Measurements from ENCODE around the gene MRPS27.

Gene MRPS27

GRCh38 chr5:72231991-72232703 is 87.9 kb downstream of the MRPS27 start:
- DNase-seq (ENCODE audit: low read depth), result no peak

- no peak for DNase-seq (ENCODE audit: low read depth)
These were observed 91.1 kb downstream of the MRPS27 start for GRCh38 chr5:72228960-72229359.

- no peak for DNase-seq (ENCODE audit: low read depth)
These were observed 93.1 kb downstream of the MRPS27 start for GRCh38 chr5:72226950-72227349.

DNA sequence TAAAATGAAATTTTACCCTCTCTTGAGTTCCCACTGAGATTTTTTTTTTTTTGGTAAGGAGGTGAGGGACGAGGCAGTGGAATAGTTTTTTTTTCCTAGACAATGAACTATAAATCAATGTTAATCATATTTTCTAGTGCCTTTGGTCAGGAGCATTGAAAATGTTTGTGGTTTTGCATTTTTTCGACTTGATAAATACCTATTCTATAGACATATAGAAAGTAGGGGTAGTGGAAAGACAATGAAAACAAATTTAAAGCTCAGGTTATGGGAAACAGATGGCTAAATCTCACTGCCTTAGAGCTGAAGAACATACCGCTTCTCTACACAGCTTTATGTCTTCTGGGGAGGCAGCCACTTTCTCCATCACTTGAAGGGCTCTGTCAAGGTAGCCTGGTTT is 94.3 kb downstream of the MRPS27 start:
- DNase-seq (ENCODE audit: low read depth), result no peak

DNA sequence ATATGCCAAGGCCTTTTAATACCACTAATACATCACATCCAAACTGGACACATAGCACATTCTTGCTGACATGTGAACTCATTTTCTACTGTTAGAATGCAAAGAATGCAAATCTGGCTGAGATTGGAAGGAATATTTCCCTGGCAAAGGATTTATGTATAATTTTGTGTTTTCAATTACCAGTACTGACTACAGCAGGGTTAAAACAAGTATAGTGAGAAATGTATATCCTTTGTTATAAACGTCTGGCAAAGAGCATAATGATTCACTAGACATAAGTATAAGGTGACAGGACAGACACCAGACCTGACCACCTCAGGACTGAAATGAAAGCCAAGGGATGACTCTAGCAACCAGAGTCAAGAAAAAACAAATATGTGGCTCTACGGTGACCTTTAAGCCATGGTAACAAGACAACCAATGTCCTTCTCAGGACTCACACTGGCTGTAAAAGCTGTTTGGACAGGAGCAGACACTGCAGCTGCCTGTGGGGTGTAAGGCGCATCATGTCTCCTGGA is 95.0 kb downstream of the MRPS27 start:
- no peak for DNase-seq (ENCODE audit: low read depth)

- DNase-seq (ENCODE audit: low read depth), result no peak
These were observed 96.7 kb downstream of the MRPS27 start for GRCh38 chr5:72223371-72223770.

DNA sequence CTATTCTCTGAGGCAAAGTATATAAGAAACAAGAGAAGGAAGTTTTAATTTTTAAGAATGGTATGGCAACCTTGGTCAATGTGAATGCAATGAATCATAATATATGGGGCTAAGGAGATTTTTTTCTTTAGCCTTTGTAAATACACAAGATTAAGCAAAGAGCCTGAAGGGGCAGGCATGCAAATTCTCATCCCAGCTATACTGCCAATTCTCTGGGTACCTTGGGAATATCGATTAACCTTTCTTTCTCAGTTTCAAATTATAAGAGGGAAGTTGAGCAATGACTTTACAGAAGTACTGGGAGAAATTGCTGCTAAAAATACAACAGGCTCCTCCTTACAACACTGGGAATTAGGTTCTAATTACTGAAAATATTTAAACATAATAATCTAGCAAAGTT is 97.5 kb downstream of the MRPS27 start:
- no peak for DNase-seq (ENCODE audit: low read depth)

DNA sequence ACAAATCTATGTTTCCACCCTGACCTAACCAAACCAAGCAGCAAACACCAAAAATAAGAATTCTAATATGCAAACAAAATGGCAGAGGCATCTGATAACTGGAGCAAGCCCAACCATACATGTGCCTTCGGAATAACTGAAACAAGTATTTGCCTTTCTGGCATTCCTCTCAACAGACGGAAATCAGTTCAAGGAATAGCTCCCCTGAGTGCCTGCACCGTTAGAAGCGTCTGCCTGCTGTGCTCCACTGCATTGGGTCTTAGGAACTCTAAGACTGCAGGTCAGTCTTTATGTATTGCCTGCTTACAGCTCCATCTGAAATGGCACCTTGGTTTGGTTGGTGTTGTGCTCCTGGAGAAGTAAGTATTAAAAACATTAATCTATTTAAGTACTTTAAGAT is 98.5 kb downstream of the MRPS27 start:
- no peak for DNase-seq (ENCODE audit: low read depth)

DNA sequence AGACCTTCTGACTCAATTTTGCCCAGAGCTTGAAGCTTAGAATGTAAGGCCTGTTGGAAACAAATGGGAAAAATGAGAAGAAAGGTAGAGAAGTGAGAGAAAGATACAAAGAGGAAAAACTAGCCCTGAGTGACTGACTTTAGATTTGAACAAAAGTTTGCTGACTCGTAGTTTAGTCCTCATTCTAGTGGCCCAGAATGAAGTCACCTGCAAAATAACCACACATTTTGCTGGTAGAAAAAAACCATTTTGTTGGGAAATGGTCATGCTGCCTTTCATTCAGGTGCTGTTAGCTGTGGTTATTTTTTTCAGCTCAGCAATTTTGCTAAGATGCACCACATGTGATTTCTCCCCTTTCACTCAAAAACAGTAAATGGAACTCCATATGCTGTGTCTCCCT is 98.9 kb downstream of the MRPS27 start:
- DNase-seq (ENCODE audit: low read depth), result no peak

GRCh38 chr5:72216756-72217155 is 103.3 kb downstream of the MRPS27 start:
- DNase-seq (ENCODE audit: low read depth), result no peak

DNA sequence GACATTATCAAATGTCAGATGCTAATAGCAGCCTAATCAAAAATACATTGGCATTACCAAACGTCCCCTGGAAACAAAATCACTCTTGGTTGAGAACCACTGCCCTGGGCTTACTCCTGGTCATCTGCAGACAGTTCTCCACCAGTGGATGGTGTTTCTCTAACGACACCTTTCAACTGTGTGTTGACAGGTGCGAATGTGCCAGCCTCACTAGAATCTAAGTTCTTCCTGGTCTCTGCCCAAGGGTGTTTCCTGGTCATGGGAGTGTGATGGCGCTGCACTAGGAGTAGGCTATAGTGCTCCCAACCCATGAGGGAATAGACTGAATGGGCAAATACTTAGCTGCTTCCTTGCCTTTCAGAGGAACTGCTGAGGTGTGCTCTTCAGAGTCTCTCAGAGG is 105.9 kb downstream of the MRPS27 start:
- DNase-seq (ENCODE audit: low read depth), result no peak

DNA sequence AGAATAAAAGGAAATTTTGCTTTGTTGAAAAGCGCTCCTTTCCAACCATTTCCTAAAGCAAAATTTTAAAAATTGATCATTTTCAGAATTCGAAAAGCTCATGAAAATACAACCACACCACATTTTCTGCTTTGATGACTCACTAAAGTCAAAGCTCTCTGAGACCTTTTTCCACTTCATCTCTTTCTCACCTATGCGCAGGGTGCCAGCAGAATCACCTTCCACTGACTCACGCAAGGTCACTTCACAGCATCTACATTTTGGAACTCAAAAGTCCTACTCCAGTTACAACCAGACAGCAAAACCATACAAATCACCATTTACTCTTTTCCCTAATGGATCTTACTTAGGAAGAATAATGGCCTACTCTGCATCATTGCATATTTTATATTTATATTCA is 106.6 kb downstream of the MRPS27 start:
- no peak for DNase-seq (ENCODE audit: low read depth)

- no peak for DNase-seq (ENCODE audit: low read depth)
These were observed 107.9 kb downstream of the MRPS27 start for GRCh38 chr5:72212171-72212570.

DNA sequence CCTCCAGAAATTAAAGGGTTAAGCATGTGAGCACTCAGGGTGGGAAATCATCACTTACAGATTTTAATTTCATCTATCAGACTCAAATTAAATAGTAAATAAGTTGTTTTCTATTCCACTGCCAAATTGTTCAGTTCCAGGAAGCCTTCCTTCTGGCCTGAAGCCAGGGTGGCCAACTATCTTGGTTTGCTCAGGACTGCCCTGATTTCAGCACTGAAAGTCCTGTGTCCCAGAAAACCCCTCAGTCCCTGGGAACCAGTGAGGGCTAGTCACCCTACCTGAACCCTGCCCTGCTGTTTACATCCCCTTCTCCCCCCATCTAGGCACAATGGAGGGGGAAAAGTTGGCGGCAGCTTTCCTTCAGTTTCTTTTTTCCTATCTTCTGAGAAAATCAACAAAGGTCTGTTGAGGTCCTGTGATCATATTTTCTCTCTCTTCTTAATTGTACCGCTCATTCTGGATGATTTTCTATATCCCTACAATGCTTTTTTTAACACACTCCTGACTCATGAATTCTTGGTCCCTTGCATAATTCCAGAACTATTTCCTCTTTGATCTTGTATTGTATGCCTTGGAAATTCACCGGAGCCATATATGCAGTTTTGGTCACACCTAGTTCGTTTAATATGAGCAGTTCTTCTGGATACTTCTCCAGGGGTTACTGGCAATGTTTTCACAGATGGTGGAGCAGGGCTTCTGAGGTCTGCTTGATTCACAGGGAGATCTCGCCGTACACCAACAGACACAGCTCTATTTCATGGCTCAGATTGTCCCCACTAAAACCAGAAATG is 109.0 kb downstream of the MRPS27 start:
- DNase-seq (ENCODE audit: low read depth), result peak; percentile 87

DNA sequence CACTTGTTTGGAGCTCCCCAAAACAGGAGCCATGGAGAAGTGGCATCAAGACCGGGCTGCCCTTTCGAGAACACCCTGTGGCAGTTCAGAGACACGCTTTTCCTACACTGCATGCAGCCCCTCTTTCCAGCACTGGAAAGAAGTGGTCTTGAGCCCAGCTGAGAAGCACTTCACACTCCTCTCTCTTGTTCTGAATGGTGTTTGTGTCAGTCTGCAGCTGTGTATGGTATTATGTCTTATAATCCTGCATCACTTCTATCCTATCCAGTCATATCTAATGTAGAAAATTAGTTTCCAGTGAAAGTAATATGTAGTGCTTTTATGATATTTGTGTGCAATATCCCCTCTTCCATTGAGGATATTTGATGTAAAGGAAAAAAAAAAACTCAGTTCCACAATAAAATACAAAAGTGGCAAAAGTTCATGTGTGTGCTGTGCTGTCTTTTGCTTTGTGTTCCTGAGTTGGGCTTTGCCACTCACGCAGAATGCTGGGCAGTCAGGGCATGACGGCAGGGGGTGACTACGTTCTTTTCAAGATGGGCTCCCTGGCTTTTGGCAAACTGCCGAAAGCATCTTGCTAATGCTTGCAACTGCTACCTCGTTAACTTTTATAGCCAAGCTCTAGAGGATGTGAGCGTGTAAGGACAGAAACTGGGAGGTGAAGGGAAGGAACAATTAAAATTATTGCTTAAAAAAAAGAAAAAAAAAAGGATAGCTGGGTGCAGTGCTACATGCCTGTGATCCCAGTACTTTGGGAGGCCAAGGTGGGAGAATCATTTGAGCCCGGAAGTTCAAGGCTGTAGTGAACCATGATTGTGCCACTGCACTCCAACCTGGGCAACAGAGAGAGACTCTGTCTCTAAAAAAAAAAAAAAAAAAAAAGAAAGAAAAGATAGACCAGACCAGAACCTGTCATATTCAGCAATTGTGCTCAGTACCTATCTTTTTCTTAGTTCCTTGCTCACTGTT is 110.6 kb downstream of the MRPS27 start:
- peak; percentile 50 for DNase-seq (ENCODE audit: low read depth)

GRCh38 chr5:72208324-72208926 is 111.6 kb downstream of the MRPS27 start:
- DNase-seq (ENCODE audit: low read depth), result no peak

DNA sequence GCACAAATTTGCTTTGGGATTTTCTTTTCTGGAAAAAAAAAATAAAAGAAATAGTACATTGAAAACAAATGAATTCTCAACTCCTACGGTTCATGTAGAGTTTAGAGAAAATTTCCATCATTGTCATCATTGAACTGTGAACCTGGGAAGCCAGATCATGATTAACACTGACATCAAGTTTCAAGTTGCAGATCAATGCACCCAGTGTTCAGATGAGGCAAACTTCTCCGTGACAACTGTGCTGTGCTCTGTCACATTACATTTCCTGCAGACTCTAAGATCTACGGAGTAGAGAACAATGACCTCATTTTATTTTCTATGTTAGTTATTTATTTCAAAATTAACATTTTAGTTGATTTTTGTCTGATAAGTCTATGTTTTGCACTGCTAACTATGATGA is 113.0 kb downstream of the MRPS27 start:
- DNase-seq (ENCODE audit: low read depth), result no peak

DNA sequence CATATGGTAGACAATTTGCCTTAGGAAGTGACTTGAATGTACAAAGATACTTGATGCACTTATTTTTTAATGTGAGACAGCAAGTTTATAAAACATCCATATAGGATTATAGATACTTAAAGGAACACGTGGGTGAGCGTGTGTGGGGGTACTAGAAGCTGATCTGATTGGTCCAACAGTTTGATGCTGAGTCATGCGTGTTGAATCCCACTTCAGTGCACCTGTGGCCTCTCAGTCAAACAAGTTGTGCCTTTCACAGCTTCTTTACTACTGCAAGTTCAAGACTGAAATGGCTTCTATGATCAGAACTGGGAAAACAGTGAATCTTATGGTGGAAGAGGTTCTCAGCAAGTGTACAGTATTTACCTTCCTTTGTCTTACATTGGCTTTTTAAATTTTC is 113.9 kb downstream of the MRPS27 start:
- DNase-seq (ENCODE audit: low read depth), result no peak

- DNase-seq (ENCODE audit: low read depth), result peak; percentile 12
These were observed 114.5 kb downstream of the MRPS27 start for GRCh38 chr5:72205431-72206009.

GRCh38 chr5:72204946-72205345 is 115.1 kb downstream of the MRPS27 start:
- no peak for DNase-seq (ENCODE audit: low read depth)

DNA sequence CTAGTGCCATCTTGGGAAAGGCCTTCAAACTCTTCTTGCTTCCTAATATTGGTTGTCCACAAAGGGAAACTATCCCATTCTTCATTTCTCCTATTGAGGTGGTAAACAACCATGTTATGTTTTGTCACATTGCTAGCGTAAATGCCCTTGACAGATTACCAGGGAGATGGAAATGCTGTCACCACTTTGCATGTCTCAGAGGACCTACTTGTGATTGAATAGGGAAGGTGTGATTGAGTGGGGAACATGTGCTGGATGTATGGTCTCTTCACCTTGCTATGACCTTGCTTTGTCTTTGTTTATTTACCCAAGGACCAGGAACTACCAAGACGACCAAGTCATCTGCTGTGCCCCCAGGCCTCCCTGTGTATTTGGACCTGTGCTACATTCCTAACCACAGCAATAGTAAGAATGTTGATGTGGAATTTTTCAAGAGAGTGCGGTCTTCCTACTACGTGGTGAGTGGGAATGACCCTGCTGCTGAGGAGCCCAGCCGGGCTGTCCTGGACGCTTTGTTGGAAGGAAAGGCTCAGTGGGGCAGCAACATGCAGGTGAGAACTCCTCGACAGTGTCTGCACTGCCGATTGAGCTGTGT is 116.7 kb downstream of the MRPS27 start:
- DNase-seq (ENCODE audit: low read depth), result peak; percentile 43
